Natural killer cell (primary cell): ENCODE results near the gene MACF1. TPM values are rescaled to one million over a fixed set of nuclear protein-coding genes. Genes with fewer than 3 reads are reported as not detected.
A peak's percentile ranks its signal among the peaks of the same experiment; 100 is the strongest.
"Not testable (repeated sequence)": the region's sequence is repeated elsewhere in the genome, so short reads cannot be mapped to it uniquely, and the experiment has no call there.

Source experiments
- ATAC-seq, 3 donors: fragments of 150-1000 bp in 2 of 3; fragments of 200-7000 bp in 1 of 3; cut with Tn5 transposase; 1 replicate in 1 of 3; 2 replicates in 2 of 3; pipeline ENCODE4 v1.10.0; 2021; ENCODE audit warnings: mild to moderate bottlenecking in 2 of 3, moderate library complexity in 2 of 3
- DNase-seq, 2 donors: peaks; one replicate each; pipeline versions ENCODE4 v3.0.0 to v3.0.0-alpha.2; 2013 to 2021; ENCODE audit warnings: mixed read lengths in 1 of 2
- H3K27ac ChIP-seq: one replicate; pipeline ENCODE4 v1.5.1; 2013; ENCODE audit warnings: mild to moderate bottlenecking, low read length
- H3K27me3 ChIP-seq: one replicate; pipeline ENCODE4 v1.6.1; 2013; ENCODE audit warnings: low read length; ENCODE audit not compliant: control insufficient read depth, insufficient read depth
- H3K36me3 ChIP-seq: one replicate; pipeline ENCODE4 v1.6.1; 2013; ENCODE audit warnings: low read length; ENCODE audit not compliant: control insufficient read depth, insufficient read depth
- H3K4me1 ChIP-seq: one replicate; pipeline ENCODE4 v1.6.1; 2013; ENCODE audit warnings: low read length; ENCODE audit not compliant: control insufficient read depth, insufficient read depth
- H3K4me3 ChIP-seq: one replicate; pipeline ENCODE4 v1.5.1; 2013; ENCODE audit warnings: low read length
- H3K9me3 ChIP-seq: one replicate; pipeline ENCODE4 v1.6.1; 2013; ENCODE audit warnings: low read length; ENCODE audit not compliant: control insufficient read depth, insufficient read depth
- H3K27ac Mint-ChIP-seq, 2 donors: one replicate each; pipeline ENCODE4 v1.8.0; 2022; ENCODE audit warnings: mild to moderate bottlenecking in 2 of 2, mixed read lengths in 2 of 2, moderate library complexity in 1 of 2
- H3K27me3 Mint-ChIP-seq, 2 donors: one replicate each; pipeline ENCODE4 v1.8.0; 2022; ENCODE audit warnings: low read depth in 2 of 2, mixed read lengths in 2 of 2
- H3K36me3 Mint-ChIP-seq: one replicate; pipeline ENCODE4 v1.8.0; 2022; ENCODE audit warnings: mixed read lengths
- H3K4me1 Mint-ChIP-seq, 2 donors: one replicate each; pipeline ENCODE4 v1.8.0; 2022; ENCODE audit warnings: mixed read lengths in 2 of 2
- H3K4me3 Mint-ChIP-seq: one replicate; pipeline ENCODE4 v1.8.0; 2022; ENCODE audit warnings: mild to moderate bottlenecking, moderate library complexity, mixed read lengths
- H3K9me3 Mint-ChIP-seq, 2 donors: one replicate each; pipeline ENCODE4 v1.8.0; 2022; ENCODE audit warnings: mixed read lengths in 2 of 2
- WGBS: methylation state at CpG from one replicate; pipeline ENCODE4 v1.1.7; 2013; ENCODE audit warnings: missing lambda C conversion rate; ENCODE audit not compliant: insufficient coverage; 5-methylcytosine and 5-hydroxymethylcytosine counted together
- intact Hi-C: fragments of 100-400 bp; cut with micrococcal nuclease; formaldehyde crosslinking; loops from one replicate; pipeline ENCODE4 v1.14.2; 2022
- total RNA-seq, 4 donors: library from RNA; stranded (reverse); fragments of 120-200 nt in 1 of 4; gene quantifications; one replicate each; pipeline versions ENCODE4 v1.2.3 to v1.2.4, GENCODE V29; 2013 to 2022
- TF ChIP-seq, protein P1 (sequence below): fragments of 200-600 bp; IDR thresholded peaks from one replicate; pipeline ENCODE4 v1.8.0; 2022; ENCODE audit warnings: antibody characterized with exemption

Gene MACF1
- total RNA-seq, 3 donors from 2014 or later (not counting 1 experiment from before 2014, with no cell fraction given) = 752 to 811 (median 752) TPM

DNA sequence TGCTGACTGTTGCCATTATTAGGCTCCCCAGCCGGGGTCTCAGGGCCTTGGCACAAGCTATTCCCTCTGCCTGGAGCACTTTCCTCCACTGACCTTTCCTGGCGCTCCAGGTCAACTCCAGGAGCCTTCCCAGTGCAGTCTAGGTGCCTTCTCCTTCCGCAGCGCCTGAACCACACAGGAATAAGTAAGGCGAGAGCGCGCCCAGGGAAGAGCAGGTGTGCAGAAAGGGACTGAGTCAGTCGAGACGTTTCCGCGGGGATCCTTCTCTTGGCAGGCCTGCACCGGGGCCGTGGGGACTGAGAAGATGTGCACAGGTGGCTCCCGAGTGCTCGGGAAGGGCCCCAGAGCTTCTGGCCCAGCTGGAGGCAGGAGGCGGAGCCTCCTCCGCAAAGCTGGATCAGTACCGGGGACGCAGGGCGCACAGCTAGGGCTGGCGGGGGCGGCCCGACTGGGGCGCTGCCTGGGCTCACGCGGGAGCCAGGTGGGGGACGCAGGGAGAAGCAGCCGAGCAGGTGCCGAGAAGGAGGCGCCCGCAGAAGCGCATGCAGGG, 286.2 kb downstream of the MACF1 start:
- WGBS = 15% methylated on average over 32 of the region's 32 CpGs
- H3K4me1 ChIP-seq = peaks cover 12% of the 10 kb centered on the region
- Mint-ChIP-seq H3K9me3 (no peaks in the 10 kb centered on the region), H3K4me1 (peaks cover 5 to 11% of the 10 kb centered on the region in 2 donors), H3K27me3 (peaks cover 6 to 16% of the 10 kb centered on the region in 2 donors), H3K4me3 (peak overlapping the region; percentile 79), H3K27ac (peak overlapping the region in 1 of 2 donors; percentile 68), H3K36me3 (no peaks in the 10 kb centered on the region)
- intact Hi-C loops = loop anchor here (1.0 kb wide), 1 partner anchor 49 kb away; no protein-coding TSS in a partner anchor
- peaks cover 3% of the 10 kb centered on the region for H3K27me3 ChIP-seq
- TF ChIP-seq, protein P1, sequence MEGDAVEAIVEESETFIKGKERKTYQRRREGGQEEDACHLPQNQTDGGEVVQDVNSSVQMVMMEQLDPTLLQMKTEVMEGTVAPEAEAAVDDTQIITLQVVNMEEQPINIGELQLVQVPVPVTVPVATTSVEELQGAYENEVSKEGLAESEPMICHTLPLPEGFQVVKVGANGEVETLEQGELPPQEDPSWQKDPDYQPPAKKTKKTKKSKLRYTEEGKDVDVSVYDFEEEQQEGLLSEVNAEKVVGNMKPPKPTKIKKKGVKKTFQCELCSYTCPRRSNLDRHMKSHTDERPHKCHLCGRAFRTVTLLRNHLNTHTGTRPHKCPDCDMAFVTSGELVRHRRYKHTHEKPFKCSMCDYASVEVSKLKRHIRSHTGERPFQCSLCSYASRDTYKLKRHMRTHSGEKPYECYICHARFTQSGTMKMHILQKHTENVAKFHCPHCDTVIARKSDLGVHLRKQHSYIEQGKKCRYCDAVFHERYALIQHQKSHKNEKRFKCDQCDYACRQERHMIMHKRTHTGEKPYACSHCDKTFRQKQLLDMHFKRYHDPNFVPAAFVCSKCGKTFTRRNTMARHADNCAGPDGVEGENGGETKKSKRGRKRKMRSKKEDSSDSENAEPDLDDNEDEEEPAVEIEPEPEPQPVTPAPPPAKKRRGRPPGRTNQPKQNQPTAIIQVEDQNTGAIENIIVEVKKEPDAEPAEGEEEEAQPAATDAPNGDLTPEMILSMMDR = no peak
- DNase-seq = peak in 1 of 2 donors; percentile 52
- no peak overlapping the region for H3K27ac ChIP-seq
- no peak for ATAC-seq
- no peaks in the 10 kb centered on the region for H3K9me3 ChIP-seq
- peaks cover 16% of the 10 kb centered on the region for H3K36me3 ChIP-seq
- H3K4me3 ChIP-seq = no peak overlapping the region

DNA sequence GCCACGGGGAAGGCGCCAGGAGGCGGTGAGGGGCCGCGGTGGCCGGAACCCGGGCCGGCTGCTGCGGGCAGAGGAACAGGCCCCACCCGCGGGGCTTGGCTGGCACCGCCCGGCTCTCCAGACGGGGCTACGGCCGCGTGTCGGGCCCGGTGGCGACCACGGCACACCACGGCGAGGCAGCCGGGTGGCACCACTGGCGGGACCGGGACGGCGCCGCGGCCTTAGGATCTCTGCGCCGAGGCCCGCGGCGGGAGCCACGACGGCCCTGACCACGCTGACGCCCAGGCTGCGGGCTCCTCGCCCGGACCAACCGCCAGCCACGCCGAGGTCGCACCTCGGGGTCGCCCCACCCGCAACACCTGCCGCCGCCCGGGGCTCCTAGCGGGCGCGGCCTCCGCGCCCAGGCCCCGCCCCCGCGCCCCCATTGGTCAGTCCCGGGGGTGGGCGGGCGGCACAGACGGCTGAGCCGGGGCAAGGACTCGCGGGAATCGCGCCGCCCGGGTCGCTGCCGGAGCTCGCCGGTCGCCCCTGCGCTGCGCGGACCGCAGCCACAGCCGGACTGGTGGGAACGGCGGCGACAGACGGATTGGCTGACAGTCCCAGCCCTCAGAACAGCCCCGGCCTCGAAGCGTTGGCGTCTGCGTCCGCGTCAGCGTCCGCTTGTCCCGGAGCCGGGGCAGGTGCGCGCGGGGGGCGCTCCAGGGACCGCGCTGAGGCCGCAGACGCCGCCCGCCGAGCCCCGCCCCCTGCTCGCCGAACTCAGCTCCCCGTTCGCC, 286.8 kb downstream of the MACF1 start, which contains the start of gene BMP8A:
TSS of gene BMP8A (plus strand) at position 491 of the 776 bp plus-strand sequence. CDS start 356 bp downstream, outside the sequence.
- no peaks in the 10 kb centered on the region for H3K9me3 Mint-ChIP-seq
- no peaks in the 10 kb centered on the region for H3K36me3 Mint-ChIP-seq
- intact Hi-C loops = no loop called here
- ATAC-seq (peak; percentile 91), DNase-seq (peak; percentile 76 to 85)
- H3K27ac Mint-ChIP-seq = peak within 1 kb of the TSS; percentile 53 to 68
- no peak within 1 kb of the TSS for H3K27ac ChIP-seq
- peak within 1 kb of the TSS; percentile 79 for H3K4me3 Mint-ChIP-seq
- peaks cover 5 to 11% of the 10 kb centered on the region in 2 donors for H3K4me1 Mint-ChIP-seq
- H3K4me1 ChIP-seq = peaks cover 12% of the 10 kb centered on the region
- peaks cover 3% of the 10 kb centered on the region for H3K27me3 ChIP-seq
- under 1% methylated on average over 112 of the region's 112 CpGs for WGBS
- H3K4me3 ChIP-seq = peak within 1 kb of the TSS; percentile 11
- peaks cover 6 to 16% of the 10 kb centered on the region in 2 donors for H3K27me3 Mint-ChIP-seq
- H3K9me3 ChIP-seq = no peaks in the 10 kb centered on the region
- TF ChIP-seq, protein P1 = no peak
- H3K36me3 ChIP-seq = peaks cover 10% of the 10 kb centered on the region

DNA sequence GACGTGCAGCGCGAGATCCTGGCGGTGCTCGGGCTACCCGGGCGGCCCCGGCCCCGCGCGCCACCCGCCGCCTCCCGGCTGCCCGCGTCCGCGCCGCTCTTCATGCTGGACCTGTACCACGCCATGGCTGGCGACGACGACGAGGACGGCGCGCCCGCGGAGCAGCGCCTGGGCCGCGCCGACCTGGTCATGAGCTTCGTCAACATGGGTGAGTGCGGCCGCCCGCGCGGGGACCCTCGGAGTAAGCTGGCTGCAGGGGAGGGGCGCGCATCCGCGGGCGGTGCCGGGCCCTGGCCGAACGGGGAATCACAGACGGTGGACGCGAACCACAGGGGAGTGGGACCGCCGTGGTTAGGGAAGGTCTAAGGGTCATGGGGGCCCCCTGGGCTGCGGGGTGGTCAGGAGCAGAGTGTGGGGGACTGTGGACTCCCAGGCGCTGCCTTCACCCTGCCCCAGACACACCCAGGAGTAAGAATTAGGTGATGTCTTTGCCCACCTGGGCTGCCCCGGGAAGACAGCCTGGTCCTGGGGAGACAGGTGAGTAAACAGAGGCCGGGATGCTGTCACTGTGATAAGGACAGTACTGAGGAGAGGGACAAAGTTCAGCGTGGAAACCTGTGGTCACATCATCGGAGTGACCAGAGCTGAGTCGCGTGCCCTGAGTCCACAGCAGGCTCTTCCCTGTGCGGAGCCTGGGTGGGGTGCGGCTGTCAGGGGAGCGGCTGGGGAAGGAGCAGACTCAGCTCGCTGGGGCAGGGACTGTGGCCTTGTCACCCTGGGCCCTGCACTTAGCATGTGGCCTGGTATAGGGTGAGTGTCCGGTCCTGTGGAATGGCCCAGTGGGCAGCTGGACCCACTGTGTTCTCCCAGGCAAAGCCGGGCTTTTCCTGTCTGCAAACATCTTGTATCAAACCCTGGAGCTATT, 287.9 kb downstream of the MACF1 start:
- H3K36me3 Mint-ChIP-seq, intact Hi-C loops, H3K9me3 Mint-ChIP-seq, H3K4me3 ChIP-seq, H3K36me3 ChIP-seq, DNase-seq, H3K27me3 ChIP-seq, H3K27ac ChIP-seq, H3K9me3 ChIP-seq: not testable (repeated sequence)
- H3K4me1 Mint-ChIP-seq = peaks cover 5 to 11% of the 10 kb centered on the region in 2 donors
- H3K27ac Mint-ChIP-seq = peak overlapping the region in 1 of 2 donors; percentile 53
- H3K4me1 ChIP-seq = peaks cover 12% of the 10 kb centered on the region
- H3K27me3 Mint-ChIP-seq = peaks cover 6 to 19% of the 10 kb centered on the region in 2 donors
- 24% methylated on average over 66 of the region's 67 CpGs for WGBS
- peak overlapping the region; percentile 70 for H3K4me3 Mint-ChIP-seq
- peak in 1 of 3 donors; percentile 6 for ATAC-seq

DNA sequence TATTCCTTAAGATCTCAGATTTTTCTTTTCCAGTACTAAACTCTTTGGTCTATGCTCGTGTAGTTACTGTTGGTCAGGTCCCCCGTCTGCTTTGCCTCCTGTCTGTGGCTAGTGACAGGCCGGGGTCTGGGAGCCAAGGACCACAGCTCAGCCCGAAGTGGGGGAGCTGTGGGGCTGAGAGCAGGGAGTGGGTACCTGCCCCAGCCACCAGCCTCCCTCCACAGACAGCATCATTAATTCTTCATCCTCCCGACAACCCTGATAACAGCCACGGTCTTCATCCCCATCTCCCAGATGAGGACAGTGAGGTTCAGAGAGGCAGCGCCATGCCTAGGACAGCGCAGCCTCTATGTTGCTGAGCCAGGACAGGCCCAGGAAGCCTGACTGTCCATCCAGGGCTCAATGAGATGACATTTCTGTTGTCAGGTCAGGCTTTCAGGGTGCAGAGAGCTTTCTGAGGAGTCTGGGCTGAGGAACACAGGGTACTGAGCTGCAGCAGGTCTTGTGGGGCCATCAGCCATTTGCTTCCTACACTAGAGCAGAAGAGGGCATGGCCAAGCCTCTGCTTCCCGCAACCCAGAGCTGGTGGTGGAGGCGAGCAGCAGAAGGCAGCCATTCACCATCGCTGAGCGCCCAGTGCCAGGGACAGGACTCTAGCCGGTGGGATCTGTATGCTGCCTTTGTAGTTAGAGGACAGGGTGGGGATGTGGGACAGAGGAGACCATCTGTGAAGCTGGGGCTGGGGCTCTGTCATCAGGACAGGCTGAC, 288.7 kb downstream of the MACF1 start:
- H3K36me3 Mint-ChIP-seq, H3K4me3 ChIP-seq, ATAC-seq, DNase-seq, H3K36me3 ChIP-seq, H3K27ac ChIP-seq, H3K9me3 ChIP-seq, H3K27me3 ChIP-seq, intact Hi-C loops, H3K27ac Mint-ChIP-seq, H3K9me3 Mint-ChIP-seq: not testable (repeated sequence)
- Mint-ChIP-seq H3K4me1 (peaks cover 5 to 11% of the 10 kb centered on the region in 2 donors), H3K4me3 (peak overlapping the region; percentile 61), H3K27me3 (peaks cover 6 to 19% of the 10 kb centered on the region in 2 donors)
- H3K4me1 ChIP-seq = peaks cover 12% of the 10 kb centered on the region
- 91% methylated on average over 12 of the region's 13 CpGs for WGBS
